ENCODE data around the gene DOLPP1. TPM values are rescaled to one million over a fixed set of nuclear protein-coding genes. Genes with fewer than 3 reads are reported as not detected.

Gene DOLPP1
- total RNA-seq, 1 donor from 2014 or later: 12.3 TPM

DNA sequence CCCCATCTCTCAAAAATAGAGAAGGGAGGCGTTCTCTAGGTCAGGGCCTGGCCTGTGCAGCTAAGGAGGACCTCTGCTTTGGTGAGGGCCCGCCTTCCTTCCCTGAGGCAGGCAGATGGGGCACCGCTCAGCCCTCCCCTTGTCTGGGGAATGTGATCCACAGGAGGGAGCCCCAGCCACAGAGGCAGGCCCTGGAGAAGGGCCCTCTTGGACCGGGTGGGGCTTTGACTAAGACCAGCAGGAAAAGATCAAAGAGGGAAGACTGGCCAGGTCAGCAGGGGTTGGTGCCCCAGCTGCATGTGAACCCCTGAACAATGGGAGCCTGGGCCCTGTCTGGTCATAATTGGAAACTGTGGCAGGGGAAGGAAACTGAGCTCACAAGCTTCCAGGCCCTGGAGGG is 52.2 kb downstream of the DOLPP1 start:
- no peak for DNase-seq (ENCODE audit: low spot score)
- TF ChIP-seq, protein P1, sequence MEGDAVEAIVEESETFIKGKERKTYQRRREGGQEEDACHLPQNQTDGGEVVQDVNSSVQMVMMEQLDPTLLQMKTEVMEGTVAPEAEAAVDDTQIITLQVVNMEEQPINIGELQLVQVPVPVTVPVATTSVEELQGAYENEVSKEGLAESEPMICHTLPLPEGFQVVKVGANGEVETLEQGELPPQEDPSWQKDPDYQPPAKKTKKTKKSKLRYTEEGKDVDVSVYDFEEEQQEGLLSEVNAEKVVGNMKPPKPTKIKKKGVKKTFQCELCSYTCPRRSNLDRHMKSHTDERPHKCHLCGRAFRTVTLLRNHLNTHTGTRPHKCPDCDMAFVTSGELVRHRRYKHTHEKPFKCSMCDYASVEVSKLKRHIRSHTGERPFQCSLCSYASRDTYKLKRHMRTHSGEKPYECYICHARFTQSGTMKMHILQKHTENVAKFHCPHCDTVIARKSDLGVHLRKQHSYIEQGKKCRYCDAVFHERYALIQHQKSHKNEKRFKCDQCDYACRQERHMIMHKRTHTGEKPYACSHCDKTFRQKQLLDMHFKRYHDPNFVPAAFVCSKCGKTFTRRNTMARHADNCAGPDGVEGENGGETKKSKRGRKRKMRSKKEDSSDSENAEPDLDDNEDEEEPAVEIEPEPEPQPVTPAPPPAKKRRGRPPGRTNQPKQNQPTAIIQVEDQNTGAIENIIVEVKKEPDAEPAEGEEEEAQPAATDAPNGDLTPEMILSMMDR (IDR thresholded peaks at IDR 0.05): no peak
- peaks cover 16% of the 10 kb centered on the region for H3K36me3 Mint-ChIP-seq (ENCODE audit: low read depth)
- no peak overlapping the region for H3K27ac Mint-ChIP-seq (ENCODE audit: unreplicated experiment)
- no peaks in the 10 kb centered on the region for H3K27me3 Mint-ChIP-seq (ENCODE audit: low read depth)
- H3K4me3 Mint-ChIP-seq (ENCODE audit: unreplicated experiment): no peak overlapping the region
- H3K4me1 Mint-ChIP-seq (ENCODE audit: low read depth): peaks cover 18% of the 10 kb centered on the region
- H3K9me3 Mint-ChIP-seq (ENCODE audit: low read depth): no peaks in the 10 kb centered on the region

DNA sequence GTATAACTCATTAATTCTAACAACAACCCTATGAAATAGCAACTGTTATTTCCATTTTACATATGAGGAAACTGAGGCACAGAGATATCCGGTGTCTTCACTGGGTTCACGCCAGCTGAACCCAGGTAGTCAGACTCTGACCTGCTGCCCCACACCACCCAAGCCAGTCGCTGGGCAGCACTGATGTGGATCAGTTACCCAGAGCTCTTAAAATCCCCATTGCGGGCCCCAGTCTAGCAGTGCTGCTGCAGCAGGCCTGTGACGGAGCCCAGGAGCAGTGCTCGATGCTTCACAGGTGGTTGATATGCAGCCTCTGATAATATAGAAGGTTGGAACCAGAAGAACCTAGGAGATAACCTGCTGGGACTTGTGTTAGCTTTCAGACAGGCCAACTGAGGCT is 54.6 kb downstream of the DOLPP1 start:
- no peaks in the 10 kb centered on the region for H3K9me3 Mint-ChIP-seq (ENCODE audit: low read depth)
- DNase-seq (ENCODE audit: low spot score): no peak
- no peak overlapping the region for H3K27ac Mint-ChIP-seq (ENCODE audit: unreplicated experiment)
- H3K36me3 Mint-ChIP-seq (ENCODE audit: low read depth): peaks cover 12% of the 10 kb centered on the region
- TF ChIP-seq, protein P1 (IDR thresholded peaks at IDR 0.05): no peak
- H3K4me3 Mint-ChIP-seq (ENCODE audit: unreplicated experiment): no peak overlapping the region
- H3K27me3 Mint-ChIP-seq (ENCODE audit: low read depth): no peaks in the 10 kb centered on the region
- H3K4me1 Mint-ChIP-seq (ENCODE audit: low read depth): peaks cover 41% of the 10 kb centered on the region

DNA sequence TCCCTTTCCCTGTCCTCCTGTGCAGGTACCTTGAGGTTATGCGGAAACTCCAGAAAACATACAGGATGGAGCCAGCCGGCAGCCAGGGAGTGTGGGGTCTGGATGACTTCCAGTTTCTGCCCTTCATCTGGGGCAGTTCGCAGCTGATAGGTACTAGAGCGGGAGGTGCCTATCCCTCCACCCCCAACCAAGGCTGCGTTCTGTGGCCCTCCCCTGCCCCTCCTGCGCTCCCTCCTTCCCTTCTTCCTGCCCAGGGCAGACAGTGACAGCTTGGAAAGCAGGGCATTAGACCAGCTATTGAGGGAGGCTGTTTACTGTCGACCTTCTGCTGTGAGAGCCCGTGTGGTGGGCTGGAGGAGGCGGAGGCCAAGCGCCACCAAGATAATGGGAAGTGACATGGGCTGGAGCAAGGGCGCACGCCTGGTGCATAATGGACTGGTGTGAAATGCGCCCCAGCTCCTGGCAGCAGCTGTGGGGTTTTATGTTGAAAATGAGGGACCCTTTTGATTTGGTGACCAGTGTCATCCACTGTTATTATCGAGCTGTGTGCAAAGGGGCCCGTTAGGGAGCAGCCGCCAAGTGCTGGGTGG is 55.6 kb downstream of the DOLPP1 start:
- TF ChIP-seq, protein P1 (IDR thresholded peaks at IDR 0.05): no peak
- no peak overlapping the region for H3K27ac Mint-ChIP-seq (ENCODE audit: unreplicated experiment)
- peaks cover 52% of the 10 kb centered on the region for H3K4me1 Mint-ChIP-seq (ENCODE audit: low read depth)
- no peaks in the 10 kb centered on the region for H3K9me3 Mint-ChIP-seq (ENCODE audit: low read depth)
- H3K4me3 Mint-ChIP-seq (ENCODE audit: unreplicated experiment): no peak overlapping the region
- no peaks in the 10 kb centered on the region for H3K27me3 Mint-ChIP-seq (ENCODE audit: low read depth)
- DNase-seq (ENCODE audit: low spot score): no peak
- peaks cover 7% of the 10 kb centered on the region for H3K36me3 Mint-ChIP-seq (ENCODE audit: low read depth)

DNA sequence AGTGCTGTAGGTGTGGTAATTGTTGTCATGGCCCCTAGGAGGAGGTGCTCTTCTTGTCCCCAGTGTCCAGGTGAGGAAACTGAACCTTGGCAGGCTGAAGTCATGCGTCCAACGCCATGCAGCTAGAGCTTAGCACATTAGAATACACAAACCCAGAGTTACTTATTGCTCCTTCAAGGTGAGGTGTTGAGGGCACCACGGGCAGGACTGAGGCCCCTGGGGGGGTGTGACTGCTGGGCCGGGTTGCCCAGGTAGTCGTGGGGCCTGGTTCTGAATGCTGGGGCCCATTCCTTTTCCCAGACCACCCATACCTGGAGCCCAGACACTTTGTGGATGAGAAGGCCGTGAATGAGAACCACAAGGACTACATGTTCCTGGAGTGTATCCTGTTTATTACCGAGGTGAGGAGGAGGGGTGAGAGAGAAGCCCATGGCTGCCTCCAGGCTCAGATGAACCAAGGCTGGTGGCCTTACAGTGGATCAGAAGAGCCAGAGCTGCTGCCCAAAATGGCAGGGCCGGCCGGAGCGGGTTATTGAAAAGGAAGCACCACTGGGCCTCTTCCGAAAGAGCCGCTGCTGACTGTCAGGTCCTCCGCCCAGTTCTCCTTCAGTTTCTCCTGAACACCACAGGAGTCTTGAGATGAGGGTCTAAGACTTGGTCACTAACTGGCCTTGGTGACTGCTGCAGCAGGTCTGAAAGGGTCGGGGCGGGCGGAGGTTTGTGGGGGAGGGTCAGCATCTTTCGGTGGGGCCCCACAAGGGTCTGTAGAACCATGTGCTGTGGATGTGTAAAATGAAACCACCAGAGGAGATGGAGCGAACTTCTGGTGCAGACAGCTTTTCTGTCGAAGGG is 56.6 kb downstream of the DOLPP1 start:
- Mint-ChIP-seq H3K9me3 (ENCODE audit: low read depth) (no peaks in the 10 kb centered on the region), H3K4me1 (ENCODE audit: low read depth) (peaks cover 58% of the 10 kb centered on the region), H3K4me3 (ENCODE audit: unreplicated experiment) (no peak overlapping the region), H3K27ac (ENCODE audit: unreplicated experiment) (peak overlapping the region; percentile 100), H3K27me3 (ENCODE audit: low read depth) (no peaks in the 10 kb centered on the region), H3K36me3 (ENCODE audit: low read depth) (peaks cover 7% of the 10 kb centered on the region)
- DNase-seq (ENCODE audit: low spot score): no peak
- TF ChIP-seq, protein P1 (IDR thresholded peaks at IDR 0.05): no peak

DNA sequence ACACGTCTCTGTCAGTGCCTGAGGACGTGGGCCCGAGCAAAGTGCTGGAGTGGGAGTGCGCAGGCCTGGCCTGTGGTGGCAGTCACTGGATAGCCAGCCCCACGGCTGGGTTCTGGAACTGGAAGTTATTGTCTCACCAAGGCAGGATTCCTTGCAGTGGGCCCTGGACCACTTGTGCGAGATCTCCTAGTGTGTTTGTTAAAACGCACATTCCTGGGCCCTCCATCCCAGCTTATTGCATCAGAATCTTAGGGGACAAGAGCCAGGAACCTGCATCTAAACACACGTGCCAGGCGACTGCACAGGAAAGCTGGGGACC is 57.2 kb downstream of the DOLPP1 start:
- H3K27me3 Mint-ChIP-seq (ENCODE audit: low read depth): no peaks in the 10 kb centered on the region
- peak overlapping the region; percentile 100 for H3K27ac Mint-ChIP-seq (ENCODE audit: unreplicated experiment)
- H3K4me1 Mint-ChIP-seq (ENCODE audit: low read depth): peaks cover 64% of the 10 kb centered on the region
- no peak for DNase-seq (ENCODE audit: low spot score)
- no peaks in the 10 kb centered on the region for H3K9me3 Mint-ChIP-seq (ENCODE audit: low read depth)
- peaks cover 7% of the 10 kb centered on the region for H3K36me3 Mint-ChIP-seq (ENCODE audit: low read depth)
- H3K4me3 Mint-ChIP-seq (ENCODE audit: unreplicated experiment): no peak overlapping the region
- TF ChIP-seq, protein P1 (IDR thresholded peaks at IDR 0.05): no peak

Data from chondrocyte (in vitro differentiated cells).